Kidney epithelial cell (primary cell): Measurements from ENCODE around the gene NLRC5. TPM values are rescaled to one million over a fixed set of nuclear protein-coding genes. Genes with fewer than 3 reads are reported as not detected.
"Not testable (repeated sequence)": the region's sequence is repeated elsewhere in the genome, so short reads cannot be mapped to it uniquely, and the experiment has no call there.

Experiments used
- DNase-seq: peaks from one replicate; pipeline ENCODE4 v3.0.0-alpha.2; 2010; ENCODE audit warnings: low read depth
- H3K27me3 ChIP-seq: 2 replicates; pipeline ENCODE4 v1.6.0; 2011; ENCODE audit warnings: low read length; ENCODE audit not compliant: control insufficient read depth, insufficient read depth
- H3K36me3 ChIP-seq: 2 replicates; pipeline ENCODE4 v1.5.1; 2011; ENCODE audit warnings: low read length; ENCODE audit not compliant: control insufficient read depth, insufficient read depth
- H3K4me3 ChIP-seq: 2 replicates; pipeline ENCODE4 v1.5.1; 2011; ENCODE audit warnings: low read depth, mild to moderate bottlenecking, control low read depth, low read length
- CTCF ChIP-seq: IDR thresholded peaks from 2 replicates; pipeline ENCODE4 v1.5.1; 2011; ENCODE audit warnings: mild to moderate bottlenecking, moderate library complexity, low read length, control low read depth, inconsistent platforms; ENCODE audit not compliant: insufficient read depth, poor library complexity, severe bottlenecking
- total RNA-seq: library from RNA; depleted of rRNA; stranded (reverse); fragments of >200 nt; gene quantifications from 2 replicates; pipeline ENCODE4 v1.2.3, GENCODE V29; 2015

NLRC5 gene
- total RNA-seq, 1 donor from 2014 or later = 7.7 TPM

GRCh38 chr16:56972403-56973293, 16.7 kb upstream of the NLRC5 start:
- TF ChIP-seq CTCF = no peak
- H3K27me3 ChIP-seq = no peaks in the 10 kb centered on the region
- DNase-seq = no peak

GRCh38 chr16:56973294-56973689, 16.1 kb upstream of the NLRC5 start:
- TF ChIP-seq CTCF = no peak
- Histone ChIP-seq H3K36me3 (no peaks in the 10 kb centered on the region), H3K27me3 (no peaks in the 10 kb centered on the region), H3K4me3 (no peak overlapping the region)
- no peak for DNase-seq

More at GRCh38 chr16:56972403-56973293, 16.7 kb upstream of the NLRC5 start:
- Histone ChIP-seq H3K4me3 (no peak overlapping the region), H3K36me3 (no peaks in the 10 kb centered on the region)

GRCh38 chr16:56973899-56974298, 15.5 kb upstream of the NLRC5 start:
- H3K4me3 ChIP-seq, H3K27me3 ChIP-seq, H3K36me3 ChIP-seq, DNase-seq: not testable (repeated sequence)

- TF ChIP-seq CTCF = no peak
- no peak for DNase-seq
- H3K4me3 ChIP-seq = no peak overlapping the region
Measured at GRCh38 chr16:56974549-56975300, 14.6 kb upstream of the NLRC5 start.

GRCh38 chr16:56975714-56976113, 13.6 kb upstream of the NLRC5 start:
- DNase-seq = no peak
- Histone ChIP-seq H3K27me3 (no peaks in the 10 kb centered on the region), H3K4me3 (no peak overlapping the region), H3K36me3 (no peaks in the 10 kb centered on the region)
- TF ChIP-seq CTCF = no peak

More at GRCh38 chr16:56974549-56975300, 14.6 kb upstream of the NLRC5 start:
- H3K36me3 ChIP-seq = no peaks in the 10 kb centered on the region
- no peaks in the 10 kb centered on the region for H3K27me3 ChIP-seq

- Histone ChIP-seq H3K27me3 (no peaks in the 10 kb centered on the region), H3K4me3 (no peak overlapping the region), H3K36me3 (no peaks in the 10 kb centered on the region)
- DNase-seq = no peak
- no peak for TF ChIP-seq CTCF
Measured at GRCh38 chr16:56977216-56977615, 12.1 kb upstream of the NLRC5 start.
